Measurements from ENCODE around the gene LOC101059915.
A peak's percentile ranks its signal among the peaks of the same experiment; 100 is the strongest.

LOC101059915 gene

DNA sequence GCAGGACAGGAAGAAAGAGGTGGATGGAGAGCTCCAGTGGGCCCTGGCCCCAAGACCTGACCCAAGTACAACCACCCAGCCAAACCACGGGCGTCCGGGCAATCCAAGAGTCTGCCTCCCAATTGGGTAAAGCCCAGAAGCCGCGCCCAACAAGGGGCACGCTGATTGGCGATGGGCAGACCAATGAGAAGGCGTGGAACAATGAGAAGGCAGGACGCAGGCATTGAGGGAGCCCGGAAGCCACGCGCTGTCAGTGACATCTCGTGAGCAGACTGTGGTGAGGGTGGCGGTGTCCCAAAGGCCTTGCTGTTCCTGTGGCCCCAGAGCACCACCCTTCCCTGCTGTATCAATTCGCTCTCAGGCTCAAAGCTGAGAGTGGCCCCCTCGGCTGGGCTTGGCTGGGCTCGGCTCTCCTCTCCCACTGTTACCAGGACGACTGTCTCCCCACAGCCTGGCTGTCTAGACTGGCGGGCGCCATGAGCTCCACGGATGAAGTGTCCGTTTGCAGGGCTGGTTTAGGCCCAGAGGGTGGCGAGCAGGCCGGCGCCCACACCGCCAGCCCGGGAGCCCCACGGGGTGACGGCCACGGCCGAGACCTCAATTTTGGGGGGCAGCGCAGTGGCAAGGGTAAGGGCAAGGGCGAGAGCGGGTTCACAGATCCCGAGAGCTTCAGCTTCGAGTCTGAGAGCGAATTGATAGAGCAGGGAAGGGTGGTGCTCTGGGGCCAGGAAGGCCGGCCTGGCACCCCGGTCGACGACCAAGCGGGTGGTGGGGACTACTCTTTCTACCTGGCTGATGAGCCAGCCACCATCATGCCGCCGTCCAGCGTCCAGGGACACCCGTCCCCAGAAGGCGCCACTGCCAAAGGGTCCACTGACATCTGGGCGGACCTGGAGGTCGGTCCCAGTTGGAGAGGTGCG lies at the start of gene LOC101059915:
LOC101059915 (plus strand) TSS at position 219 of the 920 bp plus-strand sequence.
- no peak for DNase-seq

DNA sequence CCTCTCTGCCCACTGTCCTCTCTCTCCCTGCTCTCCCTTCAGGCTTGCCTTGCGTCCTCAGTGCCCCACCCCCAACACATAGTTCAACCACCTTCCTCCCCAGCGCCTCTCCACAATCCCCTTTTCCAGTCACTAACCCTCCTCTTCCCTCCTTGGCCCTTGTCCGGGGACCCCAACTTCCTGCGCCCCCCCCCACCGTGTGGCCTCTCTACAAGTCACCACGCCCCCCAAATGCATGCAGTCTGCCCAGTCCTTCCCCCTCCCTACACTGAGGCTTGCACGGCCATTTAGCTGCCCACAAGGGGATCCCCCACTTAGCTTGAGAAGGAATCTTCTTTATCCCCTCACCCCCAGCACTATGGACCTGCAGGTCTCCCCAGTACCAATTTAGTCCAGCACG lies 49.6 kb upstream of the LOC101059915 start:
- DNase-seq: no peak

DNA sequence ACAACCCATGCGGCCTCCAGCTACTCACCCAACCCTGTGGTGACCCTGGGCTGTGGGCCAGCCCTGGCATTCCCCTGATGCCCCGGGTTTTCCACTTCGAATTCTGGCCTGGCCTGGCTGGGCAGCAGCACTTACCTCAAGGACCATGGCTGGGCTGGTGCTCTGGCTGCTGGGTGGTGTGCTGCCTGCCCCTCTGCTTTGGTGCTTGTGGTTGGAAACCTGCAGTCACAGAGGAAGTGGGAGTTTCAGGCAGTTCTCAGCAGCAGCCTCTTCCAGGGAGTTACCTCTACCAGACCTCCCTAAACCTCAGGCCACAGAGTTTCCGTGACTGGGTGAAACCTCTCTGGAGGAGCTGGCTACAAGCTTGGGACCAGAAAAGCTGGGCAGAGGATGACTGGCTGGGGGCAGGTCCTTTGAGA lies 49.0 kb upstream of the LOC101059915 start, which contains the start of gene CXCR3:
CXCR3 (minus strand) TSS at position 209 of the 419 bp plus-strand sequence; CDS start at position 147, 62 bp downstream.
- peak; percentile 51 for DNase-seq

DNA sequence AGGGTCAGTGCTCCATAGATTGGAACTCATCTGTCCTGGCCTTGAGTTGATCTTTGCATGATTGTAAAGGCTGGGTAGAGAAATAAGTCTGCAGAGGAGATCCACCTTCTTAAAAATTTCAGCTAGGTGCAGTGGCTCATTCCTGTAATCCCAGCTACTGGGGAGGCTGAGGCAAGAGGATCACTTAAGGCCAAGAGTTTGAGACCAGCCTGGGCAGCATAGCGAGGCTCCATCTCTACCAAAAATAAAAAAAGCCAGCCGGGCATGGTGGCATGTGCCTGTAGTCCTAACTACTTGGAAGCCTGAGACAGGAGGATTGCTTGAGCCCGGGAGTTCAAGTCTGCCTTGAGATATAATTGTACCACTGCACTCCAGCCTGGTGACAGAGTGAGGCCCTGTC lies 48.6 kb upstream of the LOC101059915 start:
- DNase-seq: no peak

DNA sequence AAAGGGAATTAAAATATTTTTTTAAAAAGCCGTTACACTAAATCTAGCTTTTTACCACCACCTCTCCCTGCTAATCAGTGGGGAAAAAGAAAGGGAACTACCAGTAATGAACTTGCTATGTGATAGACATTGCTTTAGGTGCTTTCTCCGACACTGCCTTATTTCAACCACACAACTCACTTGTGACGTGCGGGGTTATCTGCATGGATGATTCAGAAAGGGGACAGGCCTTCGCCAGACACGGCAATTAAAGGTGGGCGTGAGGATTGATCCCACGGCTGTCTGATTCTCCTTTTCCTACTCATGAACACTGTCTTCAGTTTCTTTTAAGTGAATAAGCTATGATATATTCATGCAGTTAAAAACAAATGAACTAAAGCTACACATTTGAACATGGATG lies 48.2 kb upstream of the LOC101059915 start:
- DNase-seq: peak; percentile 55

DNA sequence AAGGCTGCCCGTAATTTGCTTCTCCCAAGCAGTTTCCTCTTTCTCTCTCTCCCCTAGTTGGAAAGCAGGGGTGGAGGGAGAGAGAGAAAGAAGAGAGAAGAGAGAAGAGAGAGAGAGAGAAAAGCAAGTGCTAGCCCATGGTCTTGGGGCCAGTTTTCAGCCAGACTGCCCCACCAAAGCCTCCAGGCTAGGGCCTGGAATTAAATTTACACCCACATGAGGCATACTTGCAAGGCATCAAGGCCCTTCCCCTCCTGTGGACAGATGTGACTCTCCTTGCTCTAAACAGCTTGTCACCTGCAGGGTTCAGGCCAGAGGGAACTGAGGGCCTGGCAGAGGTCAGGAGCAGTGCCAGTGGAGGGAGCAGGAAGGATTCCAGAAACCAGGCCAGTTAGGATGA lies 47.4 kb upstream of the LOC101059915 start:
- DNase-seq: no peak

DNA sequence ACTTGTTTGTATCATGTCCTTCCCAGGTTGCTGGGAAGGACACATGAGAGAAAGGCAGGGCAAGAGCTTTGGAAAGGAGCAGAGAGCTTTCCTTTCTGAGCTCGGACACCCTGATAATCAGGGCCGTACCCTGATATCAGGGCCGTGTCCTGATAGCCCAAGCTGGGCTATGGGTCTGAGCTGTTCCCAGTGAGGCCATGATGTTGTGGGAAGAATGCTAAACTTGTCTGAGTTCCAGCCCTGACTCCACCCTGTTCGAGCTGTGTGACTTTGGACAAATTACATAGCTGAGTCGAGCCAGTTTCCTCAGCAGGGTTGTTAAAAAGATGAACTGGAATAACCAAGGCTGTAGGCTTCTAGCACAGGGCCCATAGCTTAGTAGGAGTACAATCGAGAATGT lies 45.7 kb upstream of the LOC101059915 start:
- DNase-seq: no peak

DNA sequence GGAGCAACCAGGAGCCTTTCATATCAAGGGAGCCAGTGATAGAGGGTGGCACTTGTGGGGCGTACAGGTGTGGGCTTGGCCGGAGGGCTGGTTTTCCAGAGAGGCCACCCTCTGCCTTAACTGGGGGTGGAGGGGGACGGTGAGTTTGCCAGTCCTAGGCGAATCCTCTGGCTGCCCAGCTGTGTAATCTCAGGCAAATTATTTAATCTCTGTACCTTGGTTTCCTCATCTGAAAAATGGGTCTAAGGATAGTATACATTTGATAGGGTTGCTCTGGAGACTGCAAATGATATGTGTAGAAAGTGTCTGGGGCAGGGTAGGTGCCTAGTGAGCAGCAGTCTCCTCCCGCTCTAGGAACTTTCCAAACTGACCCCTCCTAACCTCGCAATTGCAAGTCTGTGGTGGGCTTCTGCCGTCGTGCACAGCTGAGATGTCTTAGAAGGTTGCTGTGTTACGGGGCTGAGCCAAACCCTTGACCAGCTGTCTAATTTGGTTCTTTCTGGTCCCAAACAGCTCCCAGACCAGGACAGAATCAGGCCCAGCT lies 45.2 kb upstream of the LOC101059915 start:
- no peak for DNase-seq

DNA sequence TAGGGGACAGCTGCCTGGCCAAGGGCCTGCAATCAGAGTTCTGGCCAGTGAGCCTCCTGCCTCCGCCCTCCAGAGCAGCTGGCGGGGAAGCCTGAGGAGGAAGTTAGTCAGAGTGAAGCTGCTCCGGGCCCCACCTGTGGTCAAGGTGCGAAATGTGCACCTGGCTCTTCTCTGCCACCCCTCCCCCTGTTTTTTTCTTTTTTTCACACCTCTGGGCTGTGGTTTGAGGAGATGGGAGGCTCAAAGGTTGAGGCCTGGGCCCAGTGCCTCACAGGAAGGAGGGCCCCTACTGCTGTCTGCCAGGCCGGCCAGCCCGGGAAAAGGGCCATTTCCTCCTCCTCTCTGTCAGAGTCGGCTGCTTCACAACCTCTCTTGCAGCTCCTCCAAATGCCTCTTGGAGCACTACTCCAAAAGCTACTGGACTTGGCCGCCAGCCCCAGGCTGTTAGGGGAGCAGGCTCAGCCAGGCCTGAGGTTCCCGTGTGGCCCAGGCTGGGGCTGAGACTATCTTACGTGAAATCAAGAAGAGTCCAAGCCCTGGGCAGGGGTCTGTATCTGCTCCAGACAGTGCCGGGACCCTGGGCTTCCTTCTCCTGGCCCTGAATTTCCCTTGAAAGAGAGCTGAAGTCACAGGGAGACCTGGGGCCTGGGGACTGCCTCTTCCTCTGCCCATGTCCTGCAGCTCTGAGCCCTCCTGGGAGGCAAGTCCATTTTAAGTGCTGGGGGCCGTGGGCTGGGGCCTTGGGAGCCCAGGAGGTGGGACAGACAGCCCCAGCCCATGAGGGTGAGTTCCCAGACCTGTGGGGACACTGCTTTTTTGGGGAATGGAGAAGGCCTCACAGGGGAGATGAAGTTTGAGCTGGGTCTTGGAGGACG lies 44.5 kb upstream of the LOC101059915 start:
- peak; percentile 62 for DNase-seq

DNA sequence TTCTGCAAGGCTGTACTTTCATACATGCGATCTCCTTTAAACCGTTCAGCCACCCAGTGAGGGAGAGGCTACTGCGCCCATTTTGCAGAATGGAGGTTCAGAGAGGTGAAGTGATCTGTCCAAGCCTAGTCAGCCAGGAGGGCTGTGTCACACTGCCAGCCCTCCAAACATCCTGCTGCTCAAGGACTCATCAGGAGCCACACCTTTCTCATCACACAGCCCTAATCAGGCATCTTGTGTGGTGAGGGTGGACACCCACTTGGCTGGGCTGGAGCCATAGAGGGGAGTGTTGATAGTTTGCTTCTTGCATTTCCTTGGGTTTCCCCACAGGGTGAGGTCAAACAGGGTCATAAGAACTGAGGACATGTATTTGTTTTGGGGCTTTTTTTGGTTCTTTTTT lies 43.6 kb upstream of the LOC101059915 start:
- DNase-seq: no peak

DNA sequence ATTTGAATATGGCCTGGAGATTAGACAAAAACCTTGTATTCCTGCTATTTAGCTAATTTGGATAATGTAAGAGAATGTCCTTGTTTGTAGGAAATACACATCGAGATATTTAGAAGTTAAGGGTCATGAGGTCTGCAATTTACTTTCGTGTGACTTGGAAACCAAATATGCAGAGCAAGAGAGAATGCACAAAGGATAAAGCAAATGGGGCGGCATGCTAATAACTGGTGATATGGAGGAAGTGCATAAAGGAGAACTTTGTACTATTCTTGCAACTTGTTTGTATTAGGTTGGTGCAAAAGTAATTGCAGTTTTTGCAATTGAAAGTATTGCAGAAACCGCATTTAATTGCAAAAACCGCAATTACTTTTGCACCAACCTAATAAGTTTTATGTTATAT lies 41.9 kb upstream of the LOC101059915 start:
- no peak for DNase-seq

DNA sequence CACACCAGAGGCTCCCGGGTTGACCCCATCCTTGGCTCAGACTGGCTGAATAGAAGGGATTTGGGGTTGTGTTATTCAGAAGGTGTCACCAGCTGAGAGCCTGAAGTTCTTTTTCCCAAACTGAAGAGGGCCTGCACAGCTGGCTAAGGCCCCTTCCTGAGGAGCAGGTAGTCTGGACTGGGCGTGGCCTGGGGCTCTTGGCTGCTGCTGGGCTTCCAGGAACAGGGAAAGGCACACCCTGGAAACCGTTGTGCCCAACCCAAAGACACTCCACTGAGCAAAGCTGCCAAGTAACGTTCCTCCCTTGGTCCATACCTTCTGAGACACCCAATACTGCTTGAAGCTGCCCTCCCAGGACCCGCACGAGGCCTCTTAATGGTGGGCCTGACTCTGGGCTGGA lies 40.8 kb upstream of the LOC101059915 start:
- no peak for DNase-seq

DNA sequence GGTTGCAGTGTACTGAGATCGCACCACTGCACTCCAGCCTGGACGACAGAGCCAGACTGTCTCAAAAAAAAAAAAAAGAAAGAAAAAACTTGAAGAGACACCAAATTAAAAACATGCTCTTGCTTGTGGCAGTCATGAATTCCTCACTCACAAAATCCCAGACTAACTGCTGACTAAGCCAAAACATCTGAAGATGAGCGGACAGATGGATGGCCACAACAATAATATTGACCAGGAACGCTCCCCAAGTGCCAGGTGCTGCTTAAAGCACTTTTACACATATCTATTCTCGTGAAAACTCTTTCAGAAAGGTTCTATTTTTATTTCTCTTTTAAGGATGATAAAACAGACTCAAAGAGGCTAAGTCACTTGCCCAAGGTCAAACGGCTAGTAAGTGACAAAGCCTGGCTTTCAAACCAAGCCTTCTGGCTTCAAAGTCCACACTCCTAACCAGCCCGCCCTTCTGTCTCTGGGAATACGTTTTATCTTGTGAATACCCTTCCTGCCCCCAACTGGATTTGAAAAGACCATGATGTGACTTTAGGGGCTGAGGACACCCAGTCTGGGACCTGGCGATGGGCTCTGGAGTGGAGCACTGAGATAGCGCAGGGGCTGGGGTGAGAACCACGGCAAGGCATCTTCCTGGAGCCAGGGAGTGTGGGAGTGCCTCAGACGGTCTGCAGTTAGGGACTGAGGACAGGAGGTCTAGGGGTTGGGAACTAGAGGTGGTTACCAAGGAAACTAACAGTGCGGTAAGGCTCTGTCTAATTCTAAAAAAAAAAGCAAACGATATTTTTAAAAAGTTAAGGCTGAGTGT lies 39.5 kb upstream of the LOC101059915 start:
- DNase-seq: no peak

DNA sequence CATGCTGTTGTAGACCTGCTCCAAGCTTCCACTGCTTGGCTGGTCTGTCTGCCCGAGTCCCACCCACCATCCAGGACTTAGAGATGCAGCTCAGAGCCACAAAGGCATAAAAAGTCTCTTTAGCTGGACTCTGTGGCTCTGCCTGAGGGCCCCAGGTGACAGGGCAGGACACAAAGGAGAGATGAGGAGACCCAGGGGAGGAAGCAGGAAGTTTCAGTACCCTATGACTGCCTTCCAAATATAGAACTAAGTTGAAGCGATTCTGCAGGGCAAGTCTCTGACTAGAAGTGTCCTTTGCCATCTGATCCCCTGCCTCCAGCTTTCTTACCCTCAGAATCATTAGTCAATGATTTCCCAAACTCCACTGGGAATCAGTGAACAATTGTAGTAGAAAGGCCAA lies 37.9 kb upstream of the LOC101059915 start:
- DNase-seq: no peak

DNA sequence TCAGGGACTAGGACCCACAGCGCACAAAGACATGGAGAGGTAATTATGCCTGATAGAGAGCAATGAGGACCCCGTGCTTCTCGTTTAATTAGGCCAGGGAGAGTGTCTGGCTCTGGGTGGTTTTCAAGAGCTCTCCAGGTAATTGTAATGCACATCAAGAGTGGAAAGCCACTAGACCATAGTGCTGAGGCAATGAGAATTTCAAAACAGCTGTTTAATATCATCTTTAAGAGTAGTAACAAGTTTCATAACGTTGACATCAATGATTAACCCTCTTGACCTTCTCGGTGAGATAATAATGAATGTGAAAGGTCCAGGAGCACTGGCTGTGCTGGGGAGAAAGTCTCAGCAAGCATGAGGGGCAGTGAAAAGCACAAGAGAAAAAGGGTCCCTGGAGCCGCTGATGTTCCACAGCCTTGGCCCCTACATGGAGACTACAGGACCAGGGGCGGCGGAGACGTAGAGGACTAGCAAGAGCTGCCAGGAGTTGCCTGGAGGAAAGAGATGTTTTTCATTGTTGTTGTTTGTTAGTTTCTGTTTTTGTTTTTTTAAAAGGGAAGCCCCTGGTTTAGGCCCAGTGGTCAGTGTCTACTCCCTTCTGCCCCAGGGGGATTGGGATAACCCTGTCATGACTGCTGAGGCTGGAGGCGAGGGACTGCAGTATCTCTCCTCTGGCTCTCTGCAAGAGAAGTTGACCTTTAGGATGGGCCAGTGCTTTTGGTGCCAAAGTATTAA lies 34.3 kb upstream of the LOC101059915 start:
- DNase-seq: no peak

DNA sequence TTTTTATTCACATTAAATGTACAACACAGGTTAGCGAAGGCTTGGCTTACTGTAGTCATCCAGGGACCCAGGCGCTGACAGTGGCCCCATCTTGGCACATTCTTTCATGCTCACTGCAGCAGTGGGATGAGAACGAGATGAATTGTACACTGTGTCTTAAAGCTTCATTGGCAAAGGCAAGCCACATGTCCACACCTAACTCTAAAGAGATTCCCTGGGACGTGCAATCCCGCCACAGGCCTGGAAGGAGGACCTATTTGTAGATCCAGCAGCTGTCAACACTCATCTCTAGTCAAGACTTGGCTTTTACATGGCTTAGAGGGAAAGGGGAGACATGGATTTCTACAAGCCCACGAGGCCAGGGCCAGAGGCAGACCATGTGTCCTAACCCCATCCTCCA lies 33.0 kb upstream of the LOC101059915 start:
- DNase-seq: no peak

DNA sequence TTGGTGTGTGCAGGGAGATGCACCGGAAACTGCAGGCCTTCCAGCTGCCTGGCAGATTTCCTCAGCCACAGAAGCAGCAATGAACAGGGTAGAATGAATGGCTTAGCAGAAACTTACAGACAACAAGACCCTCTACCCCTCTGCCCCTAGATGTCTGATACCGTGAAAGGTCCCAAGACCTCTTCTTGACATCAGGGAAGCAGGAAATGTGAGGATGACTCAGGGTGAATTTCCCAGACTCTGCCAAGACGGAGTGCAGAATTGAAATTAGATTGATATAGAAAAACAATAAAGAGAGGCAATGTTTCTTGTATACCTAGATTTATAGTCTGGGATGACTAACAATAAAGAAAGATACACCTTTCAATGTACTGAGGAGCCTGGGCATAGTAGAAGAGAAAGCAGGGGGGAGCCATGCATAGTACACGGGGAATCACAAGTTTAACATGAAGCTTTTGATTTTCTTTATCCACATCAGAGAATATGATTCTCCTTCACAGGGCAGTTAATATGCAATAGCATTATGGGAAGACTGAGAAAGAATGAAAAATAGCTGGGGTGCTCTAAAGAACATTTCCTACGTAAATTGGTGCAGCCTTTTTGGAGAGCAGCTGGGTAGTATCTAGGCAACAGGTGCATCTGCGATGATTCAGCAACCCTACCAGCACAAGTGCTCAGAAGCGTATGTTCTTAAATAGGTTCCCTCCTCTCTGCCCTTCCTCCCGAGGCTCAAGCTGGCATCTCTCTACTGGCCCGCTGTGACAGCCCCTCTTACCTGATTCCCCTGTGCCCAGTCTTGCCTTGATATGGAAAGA lies 30.7 kb upstream of the LOC101059915 start:
- DNase-seq: no peak

DNA sequence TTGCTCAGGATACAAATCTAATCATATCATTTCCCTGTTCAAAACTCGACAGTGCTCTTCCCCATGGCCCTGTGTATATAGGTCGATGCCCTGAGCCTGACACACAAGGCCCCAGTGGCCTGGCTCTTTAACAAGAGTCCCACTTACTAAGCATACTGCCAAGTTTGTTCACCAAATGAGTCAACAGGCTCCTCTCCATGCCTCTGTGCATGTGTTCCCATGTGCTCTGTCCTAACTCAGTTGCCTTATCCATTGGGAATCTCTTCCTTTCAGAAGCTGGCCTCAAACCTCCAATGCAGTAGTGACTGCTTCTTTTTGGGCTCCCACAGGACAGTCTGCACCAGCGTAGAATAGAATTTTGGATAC lies 30.1 kb upstream of the LOC101059915 start:
- no peak for DNase-seq

DNA sequence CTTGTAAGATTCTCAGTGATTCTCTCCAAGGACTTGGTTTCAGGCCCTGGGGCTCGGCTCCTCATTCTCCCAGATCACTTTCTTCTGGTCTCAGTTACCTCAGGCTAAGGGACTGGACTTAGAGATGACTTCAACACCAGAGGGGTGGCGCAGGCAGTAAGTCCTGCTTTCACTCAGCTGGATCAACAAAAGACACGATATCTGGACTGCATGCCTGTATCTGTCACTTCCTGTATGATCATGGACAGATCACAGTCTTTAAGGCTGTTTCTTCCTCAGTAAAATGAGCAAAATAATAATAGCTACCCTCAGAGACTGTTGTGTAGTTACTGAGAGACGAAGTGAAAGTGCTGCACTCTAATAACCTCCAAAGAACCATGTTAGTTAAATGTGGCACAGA lies 29.5 kb upstream of the LOC101059915 start:
- DNase-seq: no peak

DNA sequence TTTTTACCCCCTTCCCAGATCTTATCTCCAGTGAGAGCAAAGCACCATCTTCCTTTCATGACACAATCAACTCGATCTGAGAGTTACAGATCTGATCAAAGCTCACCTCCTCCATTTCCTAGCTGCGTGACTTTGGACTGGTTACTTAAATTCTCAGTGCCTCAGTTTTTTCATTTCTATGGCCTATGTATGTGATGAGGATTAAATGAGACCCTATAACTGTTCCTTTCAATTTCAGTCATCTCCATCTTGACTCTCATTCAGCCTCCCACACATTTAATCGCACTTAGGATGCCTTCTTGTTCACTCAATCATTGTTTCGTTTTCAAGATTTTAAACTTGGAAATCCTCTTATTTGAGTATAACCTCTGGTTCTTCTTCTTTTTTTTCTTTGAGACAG lies 28.9 kb upstream of the LOC101059915 start:
- DNase-seq: no peak

DNA sequence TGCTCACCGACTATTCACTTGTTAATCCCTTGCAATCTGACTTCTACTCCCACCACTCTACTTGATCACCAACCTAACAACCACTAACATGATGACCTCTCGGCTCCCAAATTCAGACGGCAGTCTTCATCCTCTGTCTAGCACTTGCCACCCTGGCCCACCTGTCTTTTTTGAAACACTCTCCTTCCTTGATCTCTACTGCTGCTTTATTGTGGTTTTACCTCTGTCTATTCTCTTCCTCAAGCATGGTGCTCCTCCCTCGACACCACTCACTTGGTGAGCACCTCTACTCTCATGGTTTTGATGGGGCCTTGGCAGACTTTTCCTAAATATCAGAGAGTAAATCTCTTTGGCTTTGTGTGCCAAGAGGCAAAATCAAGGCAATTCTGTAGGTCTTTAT lies 27.3 kb upstream of the LOC101059915 start:
- DNase-seq: no peak

All from effector CD4-positive, alpha-beta T cell (primary cell).